WERI-Rb-1 (cell line): ENCODE measurements around the gene TSEN2.

Source experiments
- DNase-seq: peaks from one replicate; pipeline ENCODE4 v3.0.0-alpha.2; 2020
- H3K27ac ChIP-seq: fragments of 250-450 bp; sonication (Bioruptor Pico); 2 replicates; pipeline ENCODE4 v1.5.1; 2020; ENCODE audit warnings: mild to moderate bottlenecking, moderate library complexity
- H3K27me3 ChIP-seq: fragments of 250-450 bp; sonication (Bioruptor Pico); 2 replicates; pipeline ENCODE4 v1.5.1; 2021; ENCODE audit warnings: mild to moderate bottlenecking, low read depth, moderate library complexity; ENCODE audit not compliant: insufficient read depth, severe bottlenecking
- H3K36me3 ChIP-seq: fragments of 250-450 bp; sonication (Bioruptor Pico); 2 replicates; pipeline ENCODE4 v1.5.1; 2020; ENCODE audit warnings: mild to moderate bottlenecking, moderate library complexity
- H3K4me3 ChIP-seq: 2 replicates; pipeline ENCODE4 v1.5.1; 2011; ENCODE audit warnings: low read depth, mild to moderate bottlenecking, control low read depth, low read length
- H3K9me3 ChIP-seq: fragments of 250-450 bp; sonication (Bioruptor Pico); 2 replicates; pipeline ENCODE4 v1.5.1; 2021; ENCODE audit warnings: mild to moderate bottlenecking, moderate library complexity; ENCODE audit not compliant: severe bottlenecking
- TF ChIP-seq, protein P1 (sequence below): IDR thresholded peaks from 2 replicates; pipeline ENCODE4 v1.5.1; 2011; ENCODE audit warnings: low read depth, mild to moderate bottlenecking, control low read depth, inconsistent platforms, low read length

Gene TSEN2

DNA sequence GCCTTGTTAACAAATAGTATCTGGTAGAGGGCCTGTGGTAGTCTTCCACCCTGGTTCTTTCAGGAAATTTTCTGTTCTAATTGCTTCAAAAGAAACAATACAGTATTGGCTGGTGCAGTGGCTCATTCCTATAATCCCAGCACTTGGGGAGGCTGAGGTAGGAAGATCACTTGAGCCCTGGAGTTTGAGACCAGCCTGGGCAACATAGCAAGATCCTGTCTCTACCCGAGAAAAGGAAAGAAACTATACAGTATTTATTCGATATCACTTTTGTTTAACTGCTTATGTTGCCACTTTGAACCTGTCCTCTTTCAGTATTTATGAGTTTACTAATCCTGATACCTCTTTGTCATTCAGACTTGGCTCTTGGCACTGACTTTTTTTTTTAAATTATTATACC lies 77.1 kb downstream of the TSEN2 start:
- TF ChIP-seq, protein P1, sequence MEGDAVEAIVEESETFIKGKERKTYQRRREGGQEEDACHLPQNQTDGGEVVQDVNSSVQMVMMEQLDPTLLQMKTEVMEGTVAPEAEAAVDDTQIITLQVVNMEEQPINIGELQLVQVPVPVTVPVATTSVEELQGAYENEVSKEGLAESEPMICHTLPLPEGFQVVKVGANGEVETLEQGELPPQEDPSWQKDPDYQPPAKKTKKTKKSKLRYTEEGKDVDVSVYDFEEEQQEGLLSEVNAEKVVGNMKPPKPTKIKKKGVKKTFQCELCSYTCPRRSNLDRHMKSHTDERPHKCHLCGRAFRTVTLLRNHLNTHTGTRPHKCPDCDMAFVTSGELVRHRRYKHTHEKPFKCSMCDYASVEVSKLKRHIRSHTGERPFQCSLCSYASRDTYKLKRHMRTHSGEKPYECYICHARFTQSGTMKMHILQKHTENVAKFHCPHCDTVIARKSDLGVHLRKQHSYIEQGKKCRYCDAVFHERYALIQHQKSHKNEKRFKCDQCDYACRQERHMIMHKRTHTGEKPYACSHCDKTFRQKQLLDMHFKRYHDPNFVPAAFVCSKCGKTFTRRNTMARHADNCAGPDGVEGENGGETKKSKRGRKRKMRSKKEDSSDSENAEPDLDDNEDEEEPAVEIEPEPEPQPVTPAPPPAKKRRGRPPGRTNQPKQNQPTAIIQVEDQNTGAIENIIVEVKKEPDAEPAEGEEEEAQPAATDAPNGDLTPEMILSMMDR = no peak
- H3K36me3 ChIP-seq = no peaks in the 10 kb centered on the region; the same call in 1 of the 2 replicates
- no peak overlapping the region for H3K4me3 ChIP-seq
- H3K27ac ChIP-seq = no peak overlapping the region
- H3K27me3 ChIP-seq = no peaks in the 10 kb centered on the region
- DNase-seq = no peak
- no peaks in the 10 kb centered on the region for H3K9me3 ChIP-seq

DNA sequence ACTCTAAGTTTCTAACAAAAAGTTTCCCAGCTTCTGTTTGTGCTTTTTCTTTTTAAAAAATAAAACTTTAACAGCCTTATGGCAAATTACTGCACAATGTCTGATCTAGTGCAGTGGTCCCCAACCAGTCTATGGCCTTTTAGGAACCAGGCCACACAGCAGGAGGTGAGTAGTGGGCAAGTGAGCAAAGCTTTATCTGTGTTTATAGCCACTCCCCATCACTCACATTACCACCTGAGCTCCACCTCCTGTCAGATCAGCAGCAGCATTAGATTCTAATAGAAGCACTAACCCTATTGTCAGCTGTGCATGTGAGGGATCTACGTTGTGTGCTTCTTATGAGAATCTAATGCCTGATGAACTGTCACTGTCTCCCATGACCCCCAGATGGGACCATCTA lies 78.2 kb downstream of the TSEN2 start:
- TF ChIP-seq, protein P1 = no peak
- Histone ChIP-seq H3K27ac (no peak overlapping the region), H3K9me3 (peaks cover 2% of the 10 kb centered on the region), H3K4me3 (no peak overlapping the region), H3K36me3 (no peaks in the 10 kb centered on the region; the same call in 1 of the 2 replicates), H3K27me3 (no peaks in the 10 kb centered on the region)
- no peak for DNase-seq

DNA sequence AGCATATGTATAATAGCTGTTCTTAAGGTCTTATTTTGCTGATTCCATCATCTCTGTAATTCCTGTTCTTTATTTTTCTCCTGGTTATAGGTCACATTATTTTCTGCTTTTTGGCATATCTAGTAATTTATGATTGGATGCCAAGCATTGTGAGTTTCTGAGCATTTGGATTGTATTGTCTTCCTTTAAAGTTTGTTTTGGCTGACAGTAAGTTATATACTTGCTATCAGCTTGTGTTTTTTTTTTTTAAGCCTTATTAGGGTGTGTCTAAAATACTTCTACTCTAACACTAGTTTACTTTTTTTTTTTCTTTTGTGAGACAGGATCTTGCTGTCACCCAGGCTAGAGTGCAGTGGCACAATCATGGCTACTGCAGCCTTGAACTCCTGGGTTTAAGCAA lies 82.7 kb downstream of the TSEN2 start:
- DNase-seq = no peak
- TF ChIP-seq, protein P1 = no peak
- Histone ChIP-seq H3K27me3 (no peaks in the 10 kb centered on the region), H3K9me3 (peaks cover 2% of the 10 kb centered on the region), H3K4me3 (no peak overlapping the region), H3K36me3 (peaks cover 26% of the 10 kb centered on the region), H3K27ac (no peak overlapping the region)

DNA sequence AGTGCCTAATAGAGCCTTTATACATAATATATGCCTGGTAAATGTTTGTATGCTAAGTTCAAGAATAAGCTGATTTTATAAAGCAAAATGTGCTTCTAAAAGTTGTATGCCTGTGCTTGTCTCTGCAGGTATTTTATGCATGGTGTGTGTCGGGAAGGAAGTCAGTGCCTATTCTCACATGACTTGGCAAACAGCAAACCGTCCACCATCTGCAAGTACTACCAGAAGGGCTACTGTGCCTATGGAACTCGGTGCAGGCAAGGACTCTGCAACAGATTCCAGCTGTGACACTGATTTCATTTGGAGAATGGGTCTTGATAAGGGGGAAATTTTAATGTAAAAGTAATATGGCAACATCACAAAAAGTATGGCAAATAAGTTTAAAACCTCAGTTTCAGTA lies 84.5 kb downstream of the TSEN2 start:
- peaks cover 2% of the 10 kb centered on the region for H3K9me3 ChIP-seq

DNA sequence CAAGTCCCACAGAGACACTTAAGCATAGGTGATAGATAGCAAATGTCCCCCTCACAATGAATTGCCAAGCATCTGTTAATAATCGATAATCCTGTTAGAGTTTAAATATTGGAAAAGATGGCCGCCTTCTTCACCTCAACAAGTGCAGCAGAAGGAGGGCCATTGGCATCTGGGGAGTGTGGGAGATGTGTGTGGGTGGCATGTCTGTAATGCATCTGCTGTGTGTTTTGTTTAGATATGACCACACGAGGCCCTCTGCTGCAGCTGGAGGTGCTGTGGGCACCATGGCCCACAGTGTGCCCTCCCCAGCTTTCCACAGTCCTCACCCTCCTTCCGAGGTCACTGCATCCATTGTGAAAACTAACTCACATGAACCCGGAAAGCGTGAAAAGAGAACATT lies 85.6 kb downstream of the TSEN2 start:
- DNase-seq = no peak
- peaks cover 53% of the 10 kb centered on the region for H3K36me3 ChIP-seq
- no peak overlapping the region for H3K27ac ChIP-seq
- TF ChIP-seq, protein P1 = no peak
- H3K27me3 ChIP-seq = no peaks in the 10 kb centered on the region
- H3K9me3 ChIP-seq = peaks cover 2% of the 10 kb centered on the region
- no peak overlapping the region for H3K4me3 ChIP-seq

More for the DNA sequence above, 84.5 kb downstream of the TSEN2 start:
- Histone ChIP-seq H3K36me3 (peaks cover 42% of the 10 kb centered on the region), H3K27me3 (no peaks in the 10 kb centered on the region), H3K27ac (no peak overlapping the region), H3K4me3 (no peak overlapping the region)
- TF ChIP-seq, protein P1 = no peak
- DNase-seq = no peak

DNA sequence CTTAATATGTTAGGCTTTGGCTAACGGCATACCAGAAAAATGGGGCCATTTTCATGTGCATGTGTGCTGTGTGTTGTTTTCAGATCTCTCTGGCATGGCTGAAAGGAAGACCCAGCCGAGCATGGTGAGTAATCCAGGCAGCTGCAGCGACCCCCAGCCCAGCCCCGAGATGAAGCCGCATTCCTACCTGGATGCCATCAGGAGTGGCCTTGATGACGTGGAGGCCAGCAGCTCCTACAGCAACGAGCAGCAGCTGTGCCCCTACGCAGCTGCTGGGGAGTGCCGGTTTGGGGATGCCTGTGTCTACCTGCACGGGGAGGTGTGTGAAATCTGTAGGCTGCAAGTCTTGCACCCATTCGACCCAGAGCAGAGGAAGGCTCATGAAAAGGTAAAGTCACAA lies 87.7 kb downstream of the TSEN2 start:
- no peak overlapping the region for H3K27ac ChIP-seq
- H3K27me3 ChIP-seq = no peaks in the 10 kb centered on the region
- no peaks in the 10 kb centered on the region for H3K9me3 ChIP-seq
- no peak overlapping the region for H3K4me3 ChIP-seq
- H3K36me3 ChIP-seq = peaks cover 71% of the 10 kb centered on the region
- TF ChIP-seq, protein P1 = no peak
- no peak for DNase-seq
